Ovary (tissue), 9 donors: ENCODE data around the gene DGKG. TPM values are rescaled to one million over a fixed set of nuclear protein-coding genes. Genes with fewer than 3 reads are reported as not detected.

ENCODE experiments used
- DNase-seq, 5 donors: peaks; one replicate each; pipeline ENCODE4 v3.0.0-alpha.2; 2019 to 2020
- H3K27ac ChIP-seq, 2 donors: fragments of 200-600 bp; one replicate each; pipeline versions ENCODE4 v1.5.1 to v1.8.0; 2019 to 2022
- H3K27me3 ChIP-seq: fragments of 200-600 bp; one replicate; pipeline ENCODE4 v1.8.0; 2022
- H3K36me3 ChIP-seq: fragments of 200-600 bp; sonication (generic); one replicate; pipeline ENCODE4 v1.5.1; 2019
- H3K4me1 ChIP-seq: one replicate; pipeline ENCODE4 v1.8.1; 2013; ENCODE audit warnings: mild to moderate bottlenecking, moderate library complexity; ENCODE audit not compliant: insufficient read depth
- H3K4me3 ChIP-seq: fragments of 200-600 bp; sonication (generic); one replicate; pipeline ENCODE4 v1.5.1; 2017
- H3K9me3 ChIP-seq, 2 donors: fragments of 200-600 bp in 1 of 2; sonication (generic) in 1 of 2; one replicate each; pipeline versions ENCODE4 v1.5.1 to v1.8.1; 2013 to 2019; ENCODE audit warnings: mild to moderate bottlenecking in 1 of 2, moderate library complexity in 1 of 2
- CTCF ChIP-seq, 3 donors: fragments of 450-650 bp in 2 of 3; fragments of 200-600 bp in 1 of 3; IDR thresholded peaks; one replicate each; pipeline versions ENCODE4 v1.5.1 to v1.8.0; 2016 to 2022; ENCODE audit warnings: antibody characterized with exemption in 3 of 3, mild to moderate bottlenecking in 1 of 3
- EP300 ChIP-seq: sonication (generic); formaldehyde crosslinking; IDR thresholded peaks from one replicate; pipeline ENCODE4 v1.6.1; 2017; ENCODE audit warnings: antibody characterized with exemption
- POLR2A ChIP-seq: fragments of 450-650 bp; IDR thresholded peaks from one replicate; pipeline ENCODE4 v1.6.1; 2017; ENCODE audit warnings: antibody characterized with exemption, mild to moderate bottlenecking, moderate library complexity
- WGBS, 3 donors: extraction: QIAGEN DNeasy Blood & Tissue Kit in 1 of 3; methylation state at CpG; one replicate each; pipeline versions ENCODE4 v1.1.5 to v1.1.7; 2013 to 2017; 5-methylcytosine and 5-hydroxymethylcytosine counted together
- intact Hi-C, 4 donors: fragments of 100-400 bp; cut with DNase I; formaldehyde crosslinking; loops; one replicate each; pipeline versions ENCODE4 v1.11.0 to v1.15.1; 2022 to 2023
- polyA plus RNA-seq, 2 donors: library from polyadenylated mRNA; stranded (reverse); fragments of 200-250 nt in 1 of 2; fragments of 350-450 nt in 1 of 2; fragmentation: Illumina TruSeq in 1 of 2; extraction: RNeasy Lipid Tissue Mini Kit (QIAGEN cat#74804) in 1 of 2; gene quantifications; one replicate each; pipeline ENCODE4 v1.2.3, GENCODE V29; 2013 to 2014
- total RNA-seq, 7 donors: library from RNA; depleted of rRNA in 2 of 7; stranded (reverse); fragments of >200 nt in 2 of 7; fragmentation: NEBNext Ultra II Directional in 3 of 7; extraction: Animal tissue kit (Norgen Biotek cat#: 25700) in 3 of 7; gene quantifications; one replicate each; pipeline versions ENCODE4 v1.1.0 to v1.2.4, GENCODE V29; 2016 to 2023
- donor health status: DM: no; HTN: no; CAD: no; lungs with moderate emphysema.
- donor health status: DM: no; HTN: no; CAD: no.
- donor health status: Bipolar disorder and iron deficiency.
- donor health status: DM: yes; HTN: yes; CAD: no.
- donor health status: DM: no; HTN: no; CAD: no.
- donor health status: DM: yes; HTN: yes; CAD: no.

The DGKG gene
- total and polyA plus RNA-seq, 9 donors = 1.0 to 7.0 (median 4.1) TPM

GRCh38 chr3:186207515-186207914, 154.5 kb downstream of the DGKG start:
- 88 to 93% (median 90%) methylated on average over 3 of the region's 3 CpGs for WGBS, 3 donors
- H3K36me3 ChIP-seq = no peaks in the 10 kb centered on the region

GRCh38 chr3:186200726-186201125, 161.3 kb downstream of the DGKG start:
- whole genome bisulfite sequencing, 3 donors = 84 to 89% (median 87%) methylated on average over 4 of the region's 4 CpGs
- Histone ChIP-seq H3K4me3 (no peak overlapping the region), H3K27ac (no peak overlapping the region), H3K27me3 (no peaks in the 10 kb centered on the region), H3K9me3 (no peaks in the 10 kb centered on the region), H3K36me3 (no peaks in the 10 kb centered on the region), H3K4me1 (no peaks in the 10 kb centered on the region)
- intact Hi-C loops = no loop called here
- no peak for TF ChIP-seq CTCF (IDR thresholded peaks at IDR 0.05)
- no peak for TF ChIP-seq EP300
- TF ChIP-seq POLR2A = no peak
- no peak for DNase-seq

More at GRCh38 chr3:186207515-186207914, 154.5 kb downstream of the DGKG start:
- Histone ChIP-seq H3K27ac (no peak overlapping the region), H3K4me1 (peaks cover 8% of the 10 kb centered on the region), H3K4me3 (no peak overlapping the region), H3K27me3 (no peaks in the 10 kb centered on the region), H3K9me3 (no peaks in the 10 kb centered on the region)
- no peak for DNase-seq
- no peak for TF ChIP-seq EP300
- no peak for TF ChIP-seq CTCF (IDR thresholded peaks at IDR 0.05)
- TF ChIP-seq POLR2A = no peak
- intact Hi-C loops = no loop called here

GRCh38 chr3:186198442-186198841, 163.6 kb downstream of the DGKG start:
- H3K4me3 ChIP-seq = no peak overlapping the region
- no peaks in the 10 kb centered on the region for H3K27me3 ChIP-seq
- TF ChIP-seq POLR2A (no peak), EP300 (no peak), CTCF (IDR thresholded peaks at IDR 0.05) (no peak)
- intact Hi-C loops = no loop called here
- H3K9me3 ChIP-seq = no peaks in the 10 kb centered on the region
- no peaks in the 10 kb centered on the region for H3K4me1 ChIP-seq
- DNase-seq = no peak
- 82 to 93% (median 92%) methylated on average over 2 of the region's 2 CpGs for WGBS, 3 donors
- no peak overlapping the region for H3K27ac ChIP-seq
- no peaks in the 10 kb centered on the region for H3K36me3 ChIP-seq

- Histone ChIP-seq H3K36me3 (no peaks in the 10 kb centered on the region), H3K4me3 (no peak overlapping the region)
Observed at GRCh38 chr3:186194451-186194811, 167.6 kb downstream of the DGKG start.

More at GRCh38 chr3:186194451-186194811, 167.6 kb downstream of the DGKG start:
- no peak for TF ChIP-seq POLR2A
- no peak for TF ChIP-seq CTCF (IDR thresholded peaks at IDR 0.05)
- no peak for TF ChIP-seq EP300
- Histone ChIP-seq H3K9me3 (no peaks in the 10 kb centered on the region), H3K27ac (no peak overlapping the region), H3K4me1 (no peaks in the 10 kb centered on the region), H3K27me3 (no peaks in the 10 kb centered on the region)
- 18 to 28% (median 18%) methylated on average over 10 of the region's 10 CpGs for WGBS, 3 donors
- intact Hi-C loops = no loop called here
- DNase-seq = no peak
